Endothelial cell of umbilical vein (primary cell): ENCODE measurements around the gene APPL2.

Experiments
- EZH2 ChIP-seq: IDR thresholded peaks from 2 replicates; pipeline ENCODE4 v1.6.1; 2012; ENCODE audit warnings: borderline replicate concordance, low read depth, mild to moderate bottlenecking, moderate library complexity, low read length, inconsistent platforms; ENCODE audit not compliant: severe bottlenecking
- POLR2A ChIP-seq: IDR thresholded peaks from 2 replicates; pipeline ENCODE4 v1.6.1; 2012; ENCODE audit warnings: low read depth, mild to moderate bottlenecking, control low read depth, low read length
- POLR2AphosphoS5 ChIP-seq: IDR thresholded peaks from 2 replicates; pipeline ENCODE4 v1.6.1; 2012; ENCODE audit warnings: low read depth, mild to moderate bottlenecking, control low read depth, low read length, moderate library complexity; ENCODE audit not compliant: insufficient read depth
- TF ChIP-seq, protein P1 (sequence below), 2 donors: IDR thresholded peaks; 1 replicate in 1 of 2; 2 replicates in 1 of 2; pipeline ENCODE4 v1.5.1; 2011; ENCODE audit warnings: low read length in 2 of 2, mild to moderate bottlenecking in 2 of 2, moderate library complexity in 2 of 2, control low read depth in 1 of 2, inconsistent platforms in 1 of 2, low read depth in 1 of 2; ENCODE audit not compliant: insufficient read depth in 1 of 2; ENCODE audit errors: extremely low read depth in 1 of 2

- TF ChIP-seq, protein P1, sequence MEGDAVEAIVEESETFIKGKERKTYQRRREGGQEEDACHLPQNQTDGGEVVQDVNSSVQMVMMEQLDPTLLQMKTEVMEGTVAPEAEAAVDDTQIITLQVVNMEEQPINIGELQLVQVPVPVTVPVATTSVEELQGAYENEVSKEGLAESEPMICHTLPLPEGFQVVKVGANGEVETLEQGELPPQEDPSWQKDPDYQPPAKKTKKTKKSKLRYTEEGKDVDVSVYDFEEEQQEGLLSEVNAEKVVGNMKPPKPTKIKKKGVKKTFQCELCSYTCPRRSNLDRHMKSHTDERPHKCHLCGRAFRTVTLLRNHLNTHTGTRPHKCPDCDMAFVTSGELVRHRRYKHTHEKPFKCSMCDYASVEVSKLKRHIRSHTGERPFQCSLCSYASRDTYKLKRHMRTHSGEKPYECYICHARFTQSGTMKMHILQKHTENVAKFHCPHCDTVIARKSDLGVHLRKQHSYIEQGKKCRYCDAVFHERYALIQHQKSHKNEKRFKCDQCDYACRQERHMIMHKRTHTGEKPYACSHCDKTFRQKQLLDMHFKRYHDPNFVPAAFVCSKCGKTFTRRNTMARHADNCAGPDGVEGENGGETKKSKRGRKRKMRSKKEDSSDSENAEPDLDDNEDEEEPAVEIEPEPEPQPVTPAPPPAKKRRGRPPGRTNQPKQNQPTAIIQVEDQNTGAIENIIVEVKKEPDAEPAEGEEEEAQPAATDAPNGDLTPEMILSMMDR (IDR thresholded peaks at IDR 0.05; ENCODE audit: extremely low read depth in 1 of 2, insufficient read depth in 1 of 2, low read depth in 1 of 2, low read length in 2 of 2) = no peak
- TF ChIP-seq POLR2AphosphoS5 (no peak), POLR2A (no peak), EZH2 (no peak)
Observed at GRCh38 chr12:105220929-105221290, 15.1 kb downstream of the APPL2 start.
